GM20000 (cell line): Measurements from ENCODE around the gene SPATA1.

ENCODE experiments used
- DNase-seq: peaks from one replicate; pipeline ENCODE4 v3.0.0; 2012; ENCODE audit warnings: low spot score
- CTCF ChIP-seq: IDR thresholded peaks from 2 replicates; pipeline ENCODE4 v1.5.1; 2012; ENCODE audit warnings: mild to moderate bottlenecking, control low read depth; ENCODE audit errors: extremely low read depth, missing control alignments

SPATA1 gene

GRCh38 chr1:84603941-84604830 is 98.0 kb downstream of the SPATA1 start:
- no peak for TF ChIP-seq CTCF

GRCh38 chr1:84605157-84605556 is 99.0 kb downstream of the SPATA1 start:
- no peak for TF ChIP-seq CTCF
- DNase-seq: no peak

More at GRCh38 chr1:84603941-84604830, 98.0 kb downstream of the SPATA1 start:
- no peak for DNase-seq

- no peak for TF ChIP-seq CTCF
- no peak for DNase-seq
These were observed 100.8 kb downstream of the SPATA1 start for GRCh38 chr1:84606977-84607376.

GRCh38 chr1:84611091-84611490 is 104.9 kb downstream of the SPATA1 start:
- DNase-seq: no peak
- TF ChIP-seq CTCF: no peak

GRCh38 chr1:84611796-84612195 is 105.6 kb downstream of the SPATA1 start:
- no peak for DNase-seq

GRCh38 chr1:84613026-84613425 is 106.8 kb downstream of the SPATA1 start:
- no peak for TF ChIP-seq CTCF
- DNase-seq: no peak

More at GRCh38 chr1:84611796-84612195, 105.6 kb downstream of the SPATA1 start:
- no peak for TF ChIP-seq CTCF

GRCh38 chr1:84613887-84614286 is 107.7 kb downstream of the SPATA1 start:
- DNase-seq: no peak
- no peak for TF ChIP-seq CTCF
